A549 (cell line): Measurements from ENCODE around the gene DYNLT2. TPM values are rescaled to one million over a fixed set of nuclear protein-coding genes. Genes with fewer than 3 reads are reported as not detected.

Experiments used
- ATAC-seq, 2 experiments: fragments of 200-7000 bp in 1 of 2; fragments of >200 bp in 1 of 2; cut with Nextera tagmentation in 1 of 2; cut with Tn5 transposase in 1 of 2; 3 replicates each; pipeline versions ENCODE4 v1.8.0 to v1.9.1; 2018 to 2020; ENCODE audit warnings: mild to moderate bottlenecking in 1 of 2, moderate library complexity in 1 of 2
- CTCF ChIA-PET: fragments of 300-600 bp; sonication (Branson Sonifier 250); formaldehyde crosslinking; extraction: SDS; loops from one replicate; lab custom pipeline; 2021; ENCODE audit warnings: antibody characterized with exemption, inconsistent platforms; lab: Yijun Ruan, JAX
- POLR2A ChIA-PET: fragments of 350-600 bp; formaldehyde crosslinking; extraction: SDS; loops from one replicate; lab custom pipeline; 2021; ENCODE audit warnings: antibody characterized with exemption, inconsistent platforms; lab: Yijun Ruan, JAX
- DNase-seq, 2 experiments: peaks; one replicate each; pipeline versions ENCODE4 v3.0.0 to v3.0.0-alpha.2; 2011 to 2016; ENCODE audit warnings: low read depth in 1 of 2, low spot score in 1 of 2
- FAIRE-seq: peaks from 2 replicates; lab custom pipeline; 2011; peaks lifted over from hg19 to GRCh38; lab: Jason Lieb, UNC
- H3K27ac ChIP-seq, 2 experiments: fragments of >200 bp; sonication (Bioruptor Twin); formaldehyde crosslinking; 3 replicates each; pipeline ENCODE4 v1.5.1; 2016 to 2017
- H3K4me1 ChIP-seq: fragments of >200 bp; sonication (Bioruptor Twin); formaldehyde crosslinking; 3 replicates; pipeline ENCODE4 v1.6.1; 2016
- H3K4me2 ChIP-seq: fragments of >200 bp; sonication (Bioruptor Twin); formaldehyde crosslinking; 3 replicates; pipeline ENCODE4 v1.6.1; 2016
- H3K4me3 ChIP-seq: fragments of >200 bp; sonication (Bioruptor Twin); formaldehyde crosslinking; 3 replicates; pipeline ENCODE4 v1.5.1; 2016
- H3K9me3 ChIP-seq: fragments of >200 bp; sonication (Bioruptor Twin); formaldehyde crosslinking; 3 replicates; pipeline ENCODE4 v1.6.1; 2016
- ATOH8 ChIP-seq: fragments of 250-450 bp; sonication (Bioruptor Pico); IDR thresholded peaks from 2 replicates; pipeline ENCODE4 v1.5.0; 2020; ENCODE audit warnings: low read depth, mild to moderate bottlenecking, moderate library complexity
- CBX2 ChIP-seq: fragments of 200-600 bp; sonication (generic); IDR thresholded peaks from 2 replicates; pipeline ENCODE4 v1.6.1; 2016; ENCODE audit warnings: low read depth, mild to moderate bottlenecking, borderline replicate concordance
- CBX8 ChIP-seq: fragments of 200-600 bp; sonication (generic); IDR thresholded peaks from 2 replicates; pipeline ENCODE4 v1.6.1; 2016
- CHD4 ChIP-seq: fragments of 200-600 bp; sonication (generic); IDR thresholded peaks from 2 replicates; pipeline ENCODE4 v1.6.1; 2016; ENCODE audit warnings: antibody characterized with exemption, mild to moderate bottlenecking, borderline replicate concordance
- E2F6 ChIP-seq: IDR thresholded peaks from 2 replicates; pipeline ENCODE4 v1.6.1; 2012; ENCODE audit warnings: low read depth, borderline replicate concordance
- EHF ChIP-seq: fragments of 250-450 bp; sonication (Bioruptor Pico); IDR thresholded peaks from 2 replicates; pipeline ENCODE4 v1.5.0; 2020; ENCODE audit warnings: mild to moderate bottlenecking
- EP300 ChIP-seq, 2 experiments: fragments of >200 bp; sonication (Bioruptor Twin); formaldehyde crosslinking; IDR thresholded peaks; 2 replicates in 1 of 2; 3 replicates in 1 of 2; pipeline ENCODE4 v1.6.1; 2016 to 2017
- FOSB ChIP-seq: fragments of 250-450 bp; sonication (Bioruptor Pico); IDR thresholded peaks from 2 replicates; pipeline ENCODE4 v1.5.0; 2020; ENCODE audit warnings: mild to moderate bottlenecking, moderate library complexity
- FOSL2 ChIP-seq, 2 experiments: fragments of 450-650 bp in 1 of 2; fragments of >200 bp in 1 of 2; sonication (Bioruptor Twin) in 1 of 2; formaldehyde crosslinking; IDR thresholded peaks; 2 replicates each; pipeline versions ENCODE4 v1.5.0 to v1.6.1; 2016 to 2020; ENCODE audit warnings: mild to moderate bottlenecking in 1 of 2, moderate library complexity in 1 of 2
- FOXS1 ChIP-seq: fragments of 250-450 bp; sonication (Bioruptor Pico); IDR thresholded peaks from 2 replicates; pipeline ENCODE4 v1.5.0; 2020; ENCODE audit warnings: mild to moderate bottlenecking, moderate library complexity
- HMGXB4 ChIP-seq: fragments of 250-450 bp; sonication (Bioruptor Pico); IDR thresholded peaks from 2 replicates; pipeline ENCODE4 v1.5.0; 2021; ENCODE audit warnings: mild to moderate bottlenecking, moderate library complexity, borderline replicate concordance
- MAFK ChIP-seq: fragments of 450-650 bp; IDR thresholded peaks from 2 replicates; pipeline ENCODE4 v1.6.1; 2014; ENCODE audit not compliant: partially characterized antibody
- MYC ChIP-seq: IDR thresholded peaks from 2 replicates; pipeline ENCODE4 v1.6.1; 2012; ENCODE audit warnings: mild to moderate bottlenecking, inconsistent platforms, low read length, improper control_type of control experiment, borderline replicate concordance
- NPAS2 ChIP-seq: fragments of 250-450 bp; sonication (Bioruptor Pico); IDR thresholded peaks from 2 replicates; pipeline ENCODE4 v1.8.0; 2022; ENCODE audit warnings: mild to moderate bottlenecking, moderate library complexity, borderline replicate concordance
- POLR2AphosphoS2 ChIP-seq: conservative IDR thresholded peaks from 2 replicates; pipeline ENCODE4 v1.6.1; 2012; ENCODE audit warnings: low read length, improper control_type of control experiment, inconsistent platforms
- RAD21 ChIP-seq, 2 experiments: fragments of >200 bp in 1 of 2; sonication (Bioruptor Twin) in 1 of 2; formaldehyde crosslinking in 1 of 2; IDR thresholded peaks in 1 of 2; conservative IDR thresholded peaks in 1 of 2; 2 replicates in 1 of 2; 3 replicates in 1 of 2; pipeline ENCODE4 v1.6.1; 2012 to 2018; ENCODE audit warnings: inconsistent platforms in 1 of 2
- RCOR1 ChIP-seq: fragments of 150-350 bp; IDR thresholded peaks from 2 replicates; pipeline ENCODE4 v1.6.1; 2014; ENCODE audit warnings: antibody characterized with exemption, low read length, low read depth
- TP53 ChIP-seq: fragments of 250-450 bp; sonication (Bioruptor Pico); IDR thresholded peaks from 2 replicates; pipeline ENCODE4 v1.5.0; 2021; ENCODE audit warnings: mild to moderate bottlenecking, moderate library complexity
- ZC3H11A ChIP-seq: fragments of 450-650 bp; IDR thresholded peaks from 2 replicates; pipeline ENCODE4 v1.6.1; 2014; ENCODE audit warnings: antibody characterized with exemption, mild to moderate bottlenecking
- ZFP36 ChIP-seq: fragments of 450-650 bp; IDR thresholded peaks from 2 replicates; pipeline ENCODE4 v1.6.1; 2014; ENCODE audit warnings: borderline replicate concordance; ENCODE audit not compliant: partially characterized antibody
- ZNF302 ChIP-seq: fragments of 250-450 bp; sonication (Bioruptor Pico); IDR thresholded peaks from 2 replicates; pipeline ENCODE4 v1.9.0; 2021; ENCODE audit warnings: inconsistent platforms, mild to moderate bottlenecking, moderate library complexity
- ZSCAN20 ChIP-seq: fragments of 250-450 bp; sonication (Bioruptor Pico); IDR thresholded peaks from 2 replicates; pipeline ENCODE4 v1.8.0; 2022; ENCODE audit warnings: mild to moderate bottlenecking, moderate library complexity
- WGBS: methylation state at CpG from one replicate; pipeline ENCODE4 v1.1.6; 2017; ENCODE audit errors: missing lambda C conversion rate; 5-methylcytosine and 5-hydroxymethylcytosine counted together
- polyA plus RNA-seq, 4 experiments: library from polyadenylated mRNA; depleted of rRNA in 3 of 4; stranded (reverse); fragments of >200 nt; fragmentation: RNase III in 1 of 4; extraction: RNeasy Plus Mini Kit Qiagen cat#74134 plus additional on column Dnase treatment in 1 of 4; gene quantifications; 2 replicates in 3 of 4; 3 replicates in 1 of 4; pipeline ENCODE4 v1.2.3, GENCODE V29; 2011 to 2017

The DYNLT2 gene
- polyA plus RNA-seq, 2 of the 4 experiments (the other 2 are of a cell fraction) = 1.1 to 2.0 TPM

- CTCF ChIA-PET = interaction anchor here (1.0 kb wide), 1 partner anchor 12 kb away, joined by 4 read pairs; no protein-coding TSS in a partner anchor
- Histone ChIP-seq H3K4me1 (no peaks in the 10 kb centered on the region), H3K9me3 (no peaks in the 10 kb centered on the region), H3K4me3 (no peak overlapping the region), H3K27ac (no peak overlapping the region), H3K4me2 (no peak overlapping the region)
- WGBS = 89% methylated on average over 12 of the region's 12 CpGs
- no peak for FAIRE-seq
- no peak for ATAC-seq
- TF ChIP-seq ZFP36 (no peak), CHD4 (no peak), EHF (CRISPR knock-in tag) (no peak), RAD21 (conservative IDR thresholded peaks at IDR 0.05 in 1 of 2, IDR thresholded peaks at IDR 0.05 in 1 of 2) (no peak), HMGXB4 (CRISPR knock-in tag) (no peak), EP300 (IDR thresholded peaks at IDR 0.05) (no peak), ZSCAN20 (no peak)
- no peak for DNase-seq
- POLR2A ChIA-PET = no interaction called here
Observed at GRCh38 chr6:169777896-169778295, 26.5 kb upstream of the DYNLT2 start.

- CTCF ChIA-PET = no interaction called here
- DNase-seq = no peak
- Histone ChIP-seq H3K4me2 (no peak overlapping the region), H3K4me3 (no peak overlapping the region), H3K9me3 (no peaks in the 10 kb centered on the region), H3K4me1 (no peaks in the 10 kb centered on the region), H3K27ac (no peak overlapping the region)
- TF ChIP-seq ZC3H11A (no peak), FOSL2 (IDR thresholded peaks at IDR 0.05) (no peak), FOSL2 (CRISPR knock-in tag; IDR thresholded peaks at IDR 0.05) (no peak), E2F6 (no peak), ZFP36 (no peak), MYC (no peak), CBX8 (no peak), POLR2AphosphoS2 (no peak), ATOH8 (CRISPR knock-in tag) (no peak), TP53 (CRISPR knock-in tag) (no peak), FOXS1 (CRISPR knock-in tag) (no peak), FOSB (CRISPR knock-in tag) (no peak), RCOR1 (no peak), CHD4 (no peak), NPAS2 (CRISPR knock-in tag) (no peak), MAFK (no peak), ZNF302 (CRISPR knock-in tag) (no peak), CBX2 (no peak)
- ATAC-seq = no peak
- no peak for FAIRE-seq
- POLR2A ChIA-PET = no interaction called here
- WGBS = 93% methylated on average over 13 of the region's 13 CpGs
Observed at GRCh38 chr6:169776379-169776778, 25.0 kb upstream of the DYNLT2 start.
